ENCODE results near the gene DGKD.

DGKD gene

GRCh38 chr2:233481368-233482142, 127.3 kb downstream of the DGKD start:
- no peak for DNase-seq

GRCh38 chr2:233482616-233483015, 128.3 kb downstream of the DGKD start:
- DNase-seq, result no peak

- DNase-seq, result no peak
Observed at GRCh38 chr2:233485726-233486125, 131.4 kb downstream of the DGKD start.

GRCh38 chr2:233486357-233486756, 132.1 kb downstream of the DGKD start:
- no peak for DNase-seq

- no peak for DNase-seq
Observed at GRCh38 chr2:233486778-233487552, 132.7 kb downstream of the DGKD start.

- DNase-seq, result no peak
Observed at GRCh38 chr2:233487748-233488345, 133.6 kb downstream of the DGKD start.

GRCh38 chr2:233489143-233489542, 134.8 kb downstream of the DGKD start:
- no peak for DNase-seq

GRCh38 chr2:233489666-233490065, 135.4 kb downstream of the DGKD start:
- DNase-seq, result no peak

GRCh38 chr2:233490831-233491230, 136.5 kb downstream of the DGKD start:
- DNase-seq, result no peak

GRCh38 chr2:233491326-233491725, 137.0 kb downstream of the DGKD start:
- DNase-seq, result no peak

GRCh38 chr2:233492078-233492477, 137.8 kb downstream of the DGKD start:
- DNase-seq, result no peak

- no peak for DNase-seq
Observed at GRCh38 chr2:233492751-233493150, 138.5 kb downstream of the DGKD start.

- DNase-seq, result no peak
Observed at GRCh38 chr2:233495503-233496496, 141.5 kb downstream of the DGKD start.

- no peak for DNase-seq
Observed at GRCh38 chr2:233497692-233498091, 143.4 kb downstream of the DGKD start.

- DNase-seq, result no peak
Observed at GRCh38 chr2:233498126-233498525, 143.8 kb downstream of the DGKD start.

GRCh38 chr2:233499928-233500327, 145.6 kb downstream of the DGKD start:
- DNase-seq, result no peak

GRCh38 chr2:233501198-233502076, 147.1 kb downstream of the DGKD start:
- DNase-seq, result no peak

- DNase-seq, result no peak
Observed at GRCh38 chr2:233503481-233503880, 149.2 kb downstream of the DGKD start.

- no peak for DNase-seq
Observed at GRCh38 chr2:233503947-233504637, 149.8 kb downstream of the DGKD start.

- DNase-seq, result no peak
Observed at GRCh38 chr2:233513953-233514655, 159.8 kb downstream of the DGKD start.
